H1 (cell line): ENCODE results near the gene KLHL26. TPM values are rescaled to one million over a fixed set of nuclear protein-coding genes. Genes with fewer than 3 reads are reported as not detected.

Source experiments
- CTCF ChIA-PET: fragments of 300-600 bp; sonication (Branson Sonifier 250); formaldehyde crosslinking; loops from one replicate; lab custom pipeline; 2021; ENCODE audit not compliant: partially characterized antibody; lab: Charles Lee
- POLR2A ChIA-PET: fragments of 300-600 bp; sonication (Branson Sonifier 250); formaldehyde crosslinking; loops from one replicate; lab custom pipeline; 2021; ENCODE audit warnings: inconsistent platforms; ENCODE audit not compliant: partially characterized antibody; lab: Charles Lee
- DNase-seq, 2 experiments: peaks; one replicate each; pipeline versions ENCODE4 v3.0.0 to v3.0.0-alpha.2; 2010 to 2022; ENCODE audit warnings: low spot score in 2 of 2, low read depth in 1 of 2, mixed read lengths in 1 of 2
- FAIRE-seq: peaks from 2 replicates; lab custom pipeline; 2011; peaks lifted over from hg19 to GRCh38; lab: Jason Lieb, UNC
- H2AFZ ChIP-seq: 2 replicates; pipeline ENCODE4 v1.8.1; 2012; ENCODE audit warnings: low read length, inconsistent platforms
- H2AK5ac ChIP-seq: 2 replicates; pipeline ENCODE4 v1.6.1; 2013; ENCODE audit warnings: low read depth, low read length
- H2BK120ac ChIP-seq: replicated peaks from 2 replicates; pipeline ENCODE3; 2013; ENCODE audit warnings: low read depth, low read length, inconsistent platforms
- H2BK12ac ChIP-seq: 2 replicates; pipeline ENCODE4 v1.6.1; 2013; ENCODE audit warnings: low read depth, low read length
- H2BK15ac ChIP-seq: 2 replicates; pipeline ENCODE4 v1.6.1; 2013; ENCODE audit warnings: low read length
- H2BK20ac ChIP-seq: 2 replicates; pipeline ENCODE4 v1.6.1; 2013; ENCODE audit warnings: low read length
- H2BK5ac ChIP-seq: 2 replicates; pipeline ENCODE4 v1.6.1; 2013; ENCODE audit warnings: low read depth, low read length
- H3K14ac ChIP-seq: 2 replicates; pipeline ENCODE4 v1.6.1; 2013; ENCODE audit warnings: inconsistent platforms; ENCODE audit not compliant: insufficient read length
- H3K18ac ChIP-seq: 2 replicates; pipeline ENCODE4 v1.6.1; 2013; ENCODE audit warnings: low read length; ENCODE audit errors: extremely low read depth
- H3K23ac ChIP-seq: 2 replicates; pipeline ENCODE4 v1.6.1; 2013; ENCODE audit warnings: inconsistent platforms; ENCODE audit not compliant: insufficient read length
- H3K23me2 ChIP-seq: 2 replicates; pipeline ENCODE4 v1.6.1; 2013; ENCODE audit warnings: low read depth, low read length
- H3K27ac ChIP-seq: 2 replicates; pipeline ENCODE4 v1.6.1; 2011; ENCODE audit warnings: low read depth, low read length, inconsistent platforms
- H3K27me3 ChIP-seq, 4 experiments: replicated peaks in 1 of 4; 1 replicate in 1 of 4; 2 replicates in 3 of 4; pipeline versions ENCODE4 v1.6.1 to v1.8.1; 2011 to 2013; ENCODE audit warnings: low read length in 3 of 4, mild to moderate bottlenecking in 3 of 4, inconsistent platforms in 2 of 4, mixed read lengths in 2 of 4, moderate library complexity in 1 of 4; ENCODE audit not compliant: control insufficient read depth in 3 of 4, insufficient read depth in 3 of 4; ENCODE audit errors: extremely low read depth in 1 of 4
- H3K36me3 ChIP-seq, 4 experiments: 2 replicates each; pipeline versions ENCODE4 v1.6.1 to v1.8.1; 2011 to 2013; ENCODE audit warnings: mild to moderate bottlenecking in 4 of 4, low read length in 3 of 4, moderate library complexity in 2 of 4, control low read depth in 1 of 4, inconsistent platforms in 1 of 4; ENCODE audit not compliant: insufficient read depth in 4 of 4, control insufficient read depth in 2 of 4
- H3K4ac ChIP-seq: replicated peaks from 2 replicates; pipeline ENCODE3; 2013; ENCODE audit warnings: low read length, low read depth, mixed read lengths, inconsistent platforms; ENCODE audit not compliant: insufficient read length
- H3K4me1 ChIP-seq, 4 experiments: replicated peaks in 1 of 4; 1 replicate in 1 of 4; 2 replicates in 3 of 4; pipeline versions ENCODE4 v1.6.1 to v1.8.1; 2011 to 2013; ENCODE audit warnings: low read length in 3 of 4, inconsistent platforms in 2 of 4, mixed read lengths in 1 of 4; ENCODE audit not compliant: insufficient read depth in 4 of 4, control insufficient read depth in 3 of 4
- H3K4me2 ChIP-seq, 2 experiments: 2 replicates each; pipeline versions ENCODE4 v1.6.1 to v1.8.1; 2011 to 2013; ENCODE audit warnings: low read depth in 2 of 2, low read length in 2 of 2, control low read depth in 1 of 2, inconsistent platforms in 1 of 2, mild to moderate bottlenecking in 1 of 2; ENCODE audit not compliant: insufficient read depth in 1 of 2
- H3K4me3 ChIP-seq, 4 experiments: fragments of 200-600, 300-600 bp in 1 of 4; sonication (generic), shearing (Covaris generic), sonication (Bioruptor Twin) in 1 of 4; 2 replicates each; pipeline versions ENCODE4 v1.5.1 to v1.8.1; 2011 to 2016; ENCODE audit warnings: low read length in 4 of 4, low read depth in 3 of 4, control low read depth in 2 of 4, inconsistent platforms in 2 of 4, mild to moderate bottlenecking in 2 of 4, mixed read lengths in 1 of 4, moderate library complexity in 1 of 4; ENCODE audit not compliant: insufficient read depth in 2 of 4; ENCODE audit errors: extremely low read depth in 1 of 4
- H3K56ac ChIP-seq: replicated peaks from 2 replicates; pipeline ENCODE3; 2013; ENCODE audit warnings: low read depth, mild to moderate bottlenecking, mixed read lengths, low read length, inconsistent platforms; ENCODE audit not compliant: insufficient read length
- H3K79me1 ChIP-seq: 2 replicates; pipeline ENCODE4 v1.6.1; 2013; ENCODE audit warnings: low read depth, low read length, control low read depth
- H3K79me2 ChIP-seq, 2 experiments: 2 replicates each; pipeline versions ENCODE4 v1.6.1 to v1.8.1; 2012 to 2013; ENCODE audit warnings: low read length in 2 of 2, mild to moderate bottlenecking in 2 of 2, inconsistent platforms in 1 of 2; ENCODE audit not compliant: insufficient read depth in 2 of 2, control insufficient read depth in 1 of 2
- H3K9ac ChIP-seq, 4 experiments: replicated peaks in 1 of 4; 1 replicate in 1 of 4; 2 replicates in 3 of 4; pipeline versions ENCODE4 v1.6.1 to v1.8.1; 2011 to 2013; ENCODE audit warnings: low read depth in 3 of 4, low read length in 3 of 4, control low read depth in 2 of 4, mild to moderate bottlenecking in 2 of 4, moderate library complexity in 2 of 4, inconsistent platforms in 1 of 4; ENCODE audit errors: extremely low read depth in 1 of 4
- H3K9me3 ChIP-seq, 2 experiments: 2 replicates each; pipeline versions ENCODE4 v1.6.1 to v1.8.1; 2012 to 2013; ENCODE audit warnings: mild to moderate bottlenecking in 2 of 2, moderate library complexity in 2 of 2, control low read depth in 1 of 2, inconsistent platforms in 1 of 2, low read depth in 1 of 2, low read length in 1 of 2, mixed read lengths in 1 of 2; ENCODE audit not compliant: insufficient read depth in 2 of 2
- H4K20me1 ChIP-seq, 2 experiments: replicated peaks in 1 of 2; 2 replicates each; pipeline versions ENCODE3 to v1.8.1; 2011 to 2013; ENCODE audit warnings: inconsistent platforms in 2 of 2, low read length in 2 of 2, mild to moderate bottlenecking in 1 of 2; ENCODE audit not compliant: insufficient read depth in 2 of 2, control insufficient read depth in 1 of 2
- H4K5ac ChIP-seq: 2 replicates; pipeline ENCODE4 v1.6.1; 2013; ENCODE audit warnings: low read length, low read depth, mixed read lengths, inconsistent platforms; ENCODE audit not compliant: insufficient read length
- H4K8ac ChIP-seq: 2 replicates; pipeline ENCODE4 v1.8.0; 2013; ENCODE audit warnings: mild to moderate bottlenecking, moderate library complexity, low read length, inconsistent platforms; ENCODE audit not compliant: insufficient read depth; ENCODE audit errors: extremely low read depth
- H4K91ac ChIP-seq: replicated peaks from 2 replicates; pipeline ENCODE3; 2013; ENCODE audit warnings: low read length, mixed read lengths, inconsistent platforms; ENCODE audit not compliant: insufficient read length
- CREB1 ChIP-seq: IDR thresholded peaks from 2 replicates; pipeline ENCODE4 v1.6.1; 2012; ENCODE audit warnings: inconsistent platforms
- EP300 ChIP-seq, 2 experiments: IDR thresholded peaks; 1 replicate in 1 of 2; 2 replicates in 1 of 2; pipeline ENCODE4 v1.6.1; 2011 to 2012; ENCODE audit warnings: low read depth in 2 of 2, low read length in 2 of 2, mild to moderate bottlenecking in 2 of 2, borderline replicate concordance in 1 of 2, inconsistent platforms in 1 of 2, moderate library complexity in 1 of 2
- GABPA ChIP-seq: IDR thresholded peaks from 2 replicates; pipeline ENCODE4 v1.6.1; 2011; ENCODE audit warnings: mild to moderate bottlenecking, low read length, moderate library complexity, borderline replicate concordance; ENCODE audit not compliant: insufficient read depth
- HDAC2 ChIP-seq, 2 experiments: fragments of 300-600 bp in 1 of 2; sonication (generic) in 1 of 2; IDR thresholded peaks; 2 replicates each; pipeline ENCODE4 v1.6.1; 2011 to 2012; ENCODE audit warnings: low read depth in 2 of 2, low read length in 2 of 2, mild to moderate bottlenecking in 2 of 2, moderate library complexity in 2 of 2, borderline replicate concordance in 1 of 2, inconsistent platforms in 1 of 2
- JUND ChIP-seq: IDR thresholded peaks from 2 replicates; pipeline ENCODE4 v1.6.1; 2011; ENCODE audit warnings: mild to moderate bottlenecking, improper control_type of control experiment, low read length
- KDM4A ChIP-seq: IDR thresholded peaks from one replicate; pipeline ENCODE4 v1.7.1; 2012; ENCODE audit warnings: low read depth, mild to moderate bottlenecking, moderate library complexity, low read length, inconsistent platforms; ENCODE audit not compliant: severe bottlenecking
- RBBP5 ChIP-seq: IDR thresholded peaks from 2 replicates; pipeline ENCODE4 v1.7.1; 2012; ENCODE audit warnings: low read depth, mild to moderate bottlenecking, inconsistent platforms, low read length, moderate library complexity, borderline replicate concordance
- SAP30 ChIP-seq: fragments of 300-600 bp; sonication (generic); IDR thresholded peaks from 2 replicates; pipeline ENCODE4 v1.7.1; 2012; ENCODE audit warnings: low read length, moderate library complexity, mild to moderate bottlenecking, inconsistent platforms; ENCODE audit not compliant: insufficient read depth, insufficient replicate concordance
- SIRT6 ChIP-seq: IDR thresholded peaks from one replicate; pipeline ENCODE4 v1.7.1; 2012; ENCODE audit warnings: low read length, inconsistent platforms
- SP2 ChIP-seq: IDR thresholded peaks from 2 replicates; pipeline ENCODE4 v1.6.1; 2012; ENCODE audit warnings: mild to moderate bottlenecking, low read length, inconsistent platforms
- TAF7 ChIP-seq: optimal IDR thresholded peaks from 2 replicates; pipeline ENCODE3; 2011; ENCODE audit warnings: low read depth, mild to moderate bottlenecking, inconsistent platforms, low read length, moderate library complexity, borderline replicate concordance
- TBP ChIP-seq: IDR thresholded peaks from 2 replicates; pipeline ENCODE4 v1.6.1; 2011; ENCODE audit warnings: low read depth, low read length, improper control_type of control experiment
- WGBS, 2 experiments: shearing (Covaris generic) in 1 of 2; methylation state at CpG; one replicate each; pipeline versions ENCODE4 v1.1.6 to v1.1.7; 2013 to 2015; ENCODE audit warnings: low lambda C conversion rate in 2 of 2, mixed read lengths in 2 of 2, inconsistent platforms in 1 of 2, low coverage in 1 of 2, missing lambda C conversion rate in 1 of 2; ENCODE audit not compliant: insufficient replicate concordance in 2 of 2, insufficient coverage in 1 of 2, insufficient read length in 1 of 2; ENCODE audit errors: extremely low coverage in 1 of 2, missing lambda C conversion rate in 1 of 2; 5-methylcytosine and 5-hydroxymethylcytosine counted together
- polyA plus RNA-seq, 7 experiments: library from polyadenylated mRNA; depleted of rRNA in 3 of 7; stranded (reverse) in 5 of 7; unstranded in 2 of 7; fragments of >200 nt in 5 of 7; fragments of 200-250 nt in 2 of 7; gene quantifications; 1 replicate in 5 of 7; 2 replicates in 1 of 7; 4 replicates in 1 of 7; pipeline versions ENCODE4 v1.2.1 to v1.2.3, GENCODE V29; 2011 to 2013; ENCODE audit warnings: missing spikeins in 2 of 7, mixed read lengths in 2 of 7
- total RNA-seq: library from RNA; stranded (reverse); fragmentation: NEBNext Ultra II Directional; extraction: Animal tissue kit (Norgen Biotek cat#: 25700); gene quantifications from 2 replicates; pipeline ENCODE4 v1.2.1, GENCODE V29; 2021

The KLHL26 gene
- total and polyA plus RNA-seq, 2 of the 8 experiments (the other 6 are each of a cell fraction or from before 2014, with no cell fraction given): 2.2 to 8.8 TPM

GRCh38 chr19:18634612-18635297 lies 2.1 kb upstream of the KLHL26 start:
- POLR2A ChIA-PET: interaction anchor here (0.8 to 2.3 kb wide), 7 partner anchors 11 to 63 kb away, joined by 3 to 9 read pairs (median 3); partner anchors contain the start of gene UBA52
- Histone ChIP-seq H2AK5ac (no peak overlapping the region), H3K27me3 (peaks cover 0 to 11% (median 5%) of the 10 kb centered on the region in 4 experiments; a peak in 4 of 7 replicates), H2BK120ac (no peak overlapping the region), H3K56ac (no peak overlapping the region), H3K4me1 (peaks cover 4 to 9% (median 4%) of the 10 kb centered on the region in 4 experiments; a peak in 5 of 7 replicates), H2BK20ac (no peak overlapping the region), H3K14ac (no peak overlapping the region), H3K36me3 (no peaks in the 10 kb centered on the region), H4K5ac (no peak overlapping the region), H3K23me2 (peaks cover 8% of the 10 kb centered on the region; the same call in 1 of the 2 replicates), H4K20me1 (peaks cover 0 to 6% of the 10 kb centered on the region in 2 experiments), H2BK5ac (no peak overlapping the region), H3K79me1 (peaks cover 7% of the 10 kb centered on the region), H2BK12ac (no peak overlapping the region), H3K9me3 (no peaks in the 10 kb centered on the region), H3K4me3 (no peak overlapping the region), H2BK15ac (no peak overlapping the region), H3K4ac (no peak overlapping the region), H3K4me2 (no peak overlapping the region; a peak in 1 of 4 replicates), H3K18ac (no peak overlapping the region), H3K27ac (no peak overlapping the region), H4K91ac (no peak overlapping the region), H3K79me2 (peaks cover 2 to 4% of the 10 kb centered on the region in 2 experiments), H4K8ac (no peak overlapping the region), H3K9ac (no peak overlapping the region), H2AFZ (no peak overlapping the region), H3K23ac (no peak overlapping the region)
- CTCF ChIA-PET: interaction anchor here (1.0 to 1.3 kb wide), 7 partner anchors 9 to 115 kb away, joined by 3 to 6 read pairs (median 3); no protein-coding TSS in a partner anchor
- DNase-seq (no peak), FAIRE-seq (no peak)
- 86% methylated on average over 12 of the region's 12 CpGs; no CpG with 5 or more reads in 1 of the 2 experiments for WGBS, 2 experiments
- TF ChIP-seq RBBP5: no peak
- no peak for TF ChIP-seq SIRT6
- no peak for TF ChIP-seq SP2
- no peak for TF ChIP-seq SAP30
- no peak for TF ChIP-seq HDAC2 (IDR thresholded peaks at IDR 0.05; ENCODE audit: borderline replicate concordance in 1 of 2, low read depth in 2 of 2, low read length in 2 of 2)
- no peak for TF ChIP-seq JUND
- no peak for TF ChIP-seq TAF7
- TF ChIP-seq TBP: no peak
- no peak for TF ChIP-seq KDM4A
- TF ChIP-seq EP300 (IDR thresholded peaks at IDR 0.05; ENCODE audit: borderline replicate concordance in 1 of 2, low read depth in 2 of 2, low read length in 2 of 2): no peak
- TF ChIP-seq GABPA: no peak
- TF ChIP-seq CREB1: no peak
